Measurements from ENCODE around the gene CDH22.

The CDH22 gene

GRCh38 chr20:46344488-46345162 is 36.3 kb upstream of the CDH22 start:
- DNase-seq (ENCODE audit: low read depth in 1 of 2, low spot score in 1 of 2), result no peak

- no peak for DNase-seq (ENCODE audit: low read depth in 1 of 2, low spot score in 1 of 2)
Measured at GRCh38 chr20:46343975-46344357, 35.7 kb upstream of the CDH22 start.

- DNase-seq (ENCODE audit: low read depth in 1 of 2, low spot score in 1 of 2), result no peak
Measured at GRCh38 chr20:46343348-46343974, 35.2 kb upstream of the CDH22 start.

GRCh38 chr20:46342451-46343347 is 34.4 kb upstream of the CDH22 start:
- no peak for DNase-seq (ENCODE audit: low read depth in 1 of 2, low spot score in 1 of 2)

- DNase-seq (ENCODE audit: low read depth in 1 of 2, low spot score in 1 of 2), result no peak
Measured at GRCh38 chr20:46342010-46342378, 33.7 kb upstream of the CDH22 start.

DNA sequence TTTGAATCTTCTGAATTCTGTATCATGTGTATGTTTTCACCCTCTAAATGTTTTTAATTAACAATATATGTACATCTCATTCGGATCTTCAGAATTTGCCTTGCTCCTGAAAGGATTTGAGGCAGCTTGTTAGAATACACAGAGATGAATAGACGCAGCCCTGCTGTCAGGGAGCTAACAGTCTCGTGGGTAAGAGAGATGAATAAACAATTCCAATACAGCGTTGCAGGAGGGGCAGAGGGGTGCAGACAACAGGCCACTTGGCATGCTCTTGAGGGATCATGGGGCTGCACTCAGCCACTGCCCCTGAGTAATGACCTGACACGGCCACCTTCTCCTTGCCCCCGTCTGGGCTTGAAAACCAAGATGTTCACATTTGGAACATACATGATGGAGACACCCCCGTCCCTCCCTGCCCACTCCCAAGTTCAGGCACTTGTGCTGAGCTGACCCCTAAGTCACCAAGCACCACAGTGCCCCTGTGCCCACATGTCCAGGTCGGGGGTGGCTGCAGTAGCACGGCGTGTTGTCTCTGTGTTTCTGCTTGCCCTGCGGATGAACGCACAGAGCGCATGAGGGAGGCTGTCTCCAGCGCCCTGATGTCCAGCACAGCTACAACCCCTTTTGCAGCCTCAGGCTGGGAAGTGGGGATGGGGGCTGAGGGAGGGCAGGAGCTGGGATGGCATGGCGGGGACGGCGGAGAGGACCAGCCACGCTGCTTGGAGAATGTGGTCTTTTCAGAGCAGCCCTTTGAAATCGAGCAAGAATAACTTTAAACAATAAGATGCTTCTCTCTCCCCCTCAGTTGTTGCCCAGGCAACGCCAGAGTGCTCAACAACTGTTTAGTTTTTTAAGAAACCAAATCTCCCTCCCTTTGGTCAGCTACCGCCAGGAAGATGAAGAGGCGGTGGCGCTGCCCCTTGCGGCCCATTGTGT is 33.0 kb upstream of the CDH22 start:
- DNase-seq (ENCODE audit: low read depth in 1 of 2, low spot score in 1 of 2), result no peak

GRCh38 chr20:46339037-46339436 is 30.7 kb upstream of the CDH22 start:
- DNase-seq (ENCODE audit: low read depth in 1 of 2, low spot score in 1 of 2), result no peak

GRCh38 chr20:46336735-46337134 is 28.4 kb upstream of the CDH22 start:
- no peak for DNase-seq (ENCODE audit: low read depth in 1 of 2, low spot score in 1 of 2)

GRCh38 chr20:46334303-46334904 is 26.1 kb upstream of the CDH22 start:
- no peak for DNase-seq (ENCODE audit: low read depth in 1 of 2, low spot score in 1 of 2)

- DNase-seq (ENCODE audit: low read depth in 1 of 2, low spot score in 1 of 2), result no peak
Measured at GRCh38 chr20:46333161-46333991, 25.1 kb upstream of the CDH22 start.

DNA sequence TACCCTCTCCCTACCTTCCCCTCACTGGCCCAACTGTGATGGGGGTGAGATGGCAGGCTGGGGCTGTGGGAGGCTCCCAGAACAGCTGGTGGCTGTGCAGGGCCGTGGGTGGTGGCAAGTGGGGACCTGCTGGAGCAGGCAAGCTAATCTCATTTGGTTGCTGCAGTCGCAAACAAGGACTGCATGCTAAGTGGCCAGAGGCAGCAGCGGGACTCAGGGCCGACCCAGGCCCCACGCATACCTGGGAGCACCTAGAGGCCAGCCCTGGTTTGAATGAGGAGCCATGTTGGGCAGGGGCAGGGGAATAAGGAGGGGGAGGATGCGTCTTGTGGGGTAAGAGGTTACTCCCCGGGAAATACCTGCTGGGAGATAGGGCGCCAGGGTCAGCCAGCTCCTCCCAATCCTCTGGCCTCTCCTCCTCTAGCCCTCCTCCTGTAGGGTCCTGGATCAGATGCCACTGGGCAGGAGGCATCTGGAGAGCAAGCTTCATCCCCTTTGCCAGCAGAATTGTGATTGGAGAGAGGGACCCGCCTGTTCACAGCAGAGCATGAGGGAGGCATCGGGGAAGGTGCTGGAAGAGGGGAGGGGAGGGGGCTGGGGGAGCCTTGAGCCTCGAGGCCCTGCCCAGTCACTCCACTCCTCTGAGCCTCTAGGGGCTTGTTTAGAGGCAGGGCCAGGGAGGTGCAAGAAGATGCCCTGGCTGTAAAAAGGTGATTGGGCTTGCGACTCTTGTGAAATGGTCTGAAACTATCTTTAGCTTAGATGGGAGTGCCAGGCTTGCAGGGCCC is 24.3 kb upstream of the CDH22 start:
- DNase-seq (ENCODE audit: low read depth in 1 of 2, low spot score in 1 of 2), result no peak

DNA sequence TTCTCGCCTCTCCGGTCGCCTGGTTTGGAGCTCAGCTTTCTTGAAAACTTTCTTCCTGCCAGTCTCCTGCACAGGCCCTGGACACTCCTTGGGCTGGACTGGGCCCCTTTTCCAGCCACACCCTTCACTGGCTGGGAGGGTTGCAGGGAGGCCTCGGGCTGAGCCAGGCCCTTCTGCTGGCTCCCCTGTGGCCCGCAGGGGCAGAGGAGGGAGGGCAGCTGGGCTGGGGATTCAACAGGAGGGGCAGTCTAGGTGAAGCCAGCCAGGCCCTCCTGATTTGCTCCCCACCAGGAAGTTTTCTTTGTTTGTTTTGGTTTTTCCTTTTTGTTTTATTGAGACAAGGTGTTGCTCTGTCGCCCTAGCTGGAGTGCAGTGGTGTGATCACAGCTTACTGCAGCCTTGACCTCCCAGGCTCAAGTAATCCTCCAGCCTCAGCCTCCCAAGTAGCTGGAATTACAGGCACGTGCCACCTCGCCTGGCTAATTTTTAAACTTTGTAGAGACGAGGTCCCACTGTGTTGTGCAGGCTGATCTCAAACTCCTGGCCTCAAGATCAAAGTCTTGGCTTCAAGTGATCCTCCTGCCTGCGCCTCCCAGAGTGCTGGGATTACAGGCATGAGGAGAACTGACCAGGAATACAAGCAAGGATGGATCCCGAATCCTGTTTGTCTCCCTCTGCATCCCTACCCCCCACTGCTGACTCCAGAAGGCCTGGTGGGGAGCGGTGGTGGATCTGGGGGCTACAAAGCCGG is 23.5 kb upstream of the CDH22 start:
- no peak for DNase-seq (ENCODE audit: low read depth in 1 of 2, low spot score in 1 of 2)

GRCh38 chr20:46330831-46331371 is 22.6 kb upstream of the CDH22 start:
- no peak for DNase-seq (ENCODE audit: low read depth in 1 of 2, low spot score in 1 of 2)

GRCh38 chr20:46330072-46330763 is 21.9 kb upstream of the CDH22 start:
- no peak for DNase-seq (ENCODE audit: low read depth in 1 of 2, low spot score in 1 of 2)

GRCh38 chr20:46328200-46328882 is 20.0 kb upstream of the CDH22 start:
- DNase-seq (ENCODE audit: low read depth in 1 of 2, low spot score in 1 of 2), result no peak

- no peak for DNase-seq (ENCODE audit: low read depth in 1 of 2, low spot score in 1 of 2)
Measured at GRCh38 chr20:46327557-46327956, 19.3 kb upstream of the CDH22 start.

DNA sequence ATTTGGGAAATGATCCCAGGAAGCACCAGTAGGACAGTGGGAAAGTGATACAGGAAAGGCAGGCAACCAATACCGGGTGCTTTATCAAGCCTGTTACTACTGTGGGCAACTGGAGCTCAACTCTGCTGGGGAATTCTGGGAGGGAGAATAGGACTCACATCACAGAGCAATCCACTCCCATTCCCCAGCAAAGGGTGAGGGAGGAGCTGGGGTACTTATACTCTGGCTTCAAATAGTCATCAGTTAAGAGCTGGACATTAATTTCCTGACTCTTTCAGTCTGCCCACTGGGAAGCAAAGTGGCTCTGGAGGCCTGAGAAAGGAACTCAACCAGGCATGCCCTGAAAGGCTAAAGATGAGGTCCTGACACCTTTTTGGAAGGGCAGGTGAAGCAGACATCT is 17.5 kb upstream of the CDH22 start:
- DNase-seq (ENCODE audit: low read depth in 1 of 2, low spot score in 1 of 2), result no peak

Measured in activated CD4-positive, alpha-beta T cell treated with anti-CD3 and anti-CD28 coated beads, Interleukin-2, amount 50 U/mL, for 24 hours (primary cell).